Islet precursor cell (in vitro differentiated cells): ENCODE measurements around the gene LMTK2.

Experiments used
- DNase-seq: peaks from one replicate; pipeline ENCODE4 v3.0.0-alpha.2; 2018

The LMTK2 gene

DNA sequence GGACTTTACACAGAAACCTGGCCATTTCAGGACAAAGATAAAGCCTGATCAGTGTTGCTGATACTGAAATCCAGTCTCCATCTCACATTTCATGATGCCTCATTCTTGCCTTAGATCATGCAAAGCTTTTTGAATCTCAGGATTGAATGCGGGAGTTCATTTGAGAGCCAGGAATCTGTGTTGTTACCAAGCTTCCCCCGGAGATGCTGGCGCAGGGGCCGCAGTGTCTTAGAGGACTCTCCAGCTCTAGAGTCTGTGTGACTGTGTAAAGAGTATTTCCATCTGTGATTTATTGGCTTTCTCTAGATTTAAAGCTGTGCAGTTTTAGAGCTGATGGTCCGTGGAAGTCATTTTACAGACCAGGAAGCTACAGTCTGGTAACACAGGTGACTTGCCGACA, 32.0 kb downstream of the LMTK2 start:
- no peak for DNase-seq

DNA sequence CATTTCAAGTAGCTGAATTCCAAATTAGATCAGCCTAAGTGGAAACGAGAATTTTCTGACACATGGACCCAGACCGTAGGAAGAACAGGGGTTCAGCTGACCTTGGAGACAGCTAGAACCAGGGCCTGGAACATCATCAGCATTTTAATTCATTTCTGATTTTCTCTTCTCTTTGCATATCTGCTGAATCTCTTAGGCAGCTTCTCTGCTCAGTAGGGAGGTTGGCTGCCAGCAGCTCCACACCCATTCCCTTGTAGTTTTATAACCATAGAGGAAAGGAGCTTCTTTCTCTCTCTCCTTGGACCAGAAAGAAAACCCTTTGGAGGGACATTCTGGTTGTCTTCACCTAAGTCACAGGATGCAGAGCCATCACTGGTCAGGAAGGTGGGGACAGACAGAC, 36.0 kb downstream of the LMTK2 start:
- no peak for DNase-seq

GRCh38 chr7:98148607-98149006, 41.9 kb downstream of the LMTK2 start:
- DNase-seq, result no peak

DNA sequence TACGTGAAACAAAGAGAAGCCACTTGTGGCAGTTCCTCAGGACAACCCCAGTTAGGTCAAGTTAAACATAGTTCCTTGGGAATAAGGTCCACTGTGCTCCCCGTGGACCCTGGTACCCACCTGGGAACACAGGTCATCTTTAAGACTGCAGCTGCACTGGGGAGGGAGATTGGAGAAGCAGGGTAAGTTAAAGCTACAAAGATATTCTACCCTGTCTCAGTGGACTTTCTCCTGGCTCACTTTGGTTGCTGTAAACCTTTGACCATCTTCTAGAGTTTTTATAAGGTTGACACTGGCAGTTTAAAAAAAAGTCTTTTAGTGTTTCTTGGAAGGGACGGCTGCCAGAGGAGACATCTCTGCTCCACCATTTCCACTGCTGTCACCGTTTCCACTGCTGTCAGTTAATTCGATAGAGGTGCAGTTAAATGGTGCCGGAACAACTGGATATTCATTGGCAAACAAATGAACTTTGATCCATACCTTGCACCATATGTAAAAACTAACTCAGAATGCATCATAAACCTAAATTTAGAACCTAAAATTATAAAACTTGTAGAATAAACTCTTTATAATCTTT, 42.5 kb downstream of the LMTK2 start:
- DNase-seq, result no peak

GRCh38 chr7:98151884-98152283, 45.2 kb downstream of the LMTK2 start:
- DNase-seq, result no peak

GRCh38 chr7:98156700-98157099, 50.0 kb downstream of the LMTK2 start:
- no peak for DNase-seq

GRCh38 chr7:98157761-98158160, 51.1 kb downstream of the LMTK2 start:
- no peak for DNase-seq

GRCh38 chr7:98162758-98163157, 56.1 kb downstream of the LMTK2 start:
- no peak for DNase-seq

GRCh38 chr7:98163269-98163668, 56.6 kb downstream of the LMTK2 start:
- DNase-seq, result no peak

- DNase-seq, result no peak
These were observed 57.2 kb downstream of the LMTK2 start for GRCh38 chr7:98163704-98164494.

- DNase-seq, result peak; percentile 78
These were observed 59.4 kb downstream of the LMTK2 start for GRCh38 chr7:98165827-98166667.

DNA sequence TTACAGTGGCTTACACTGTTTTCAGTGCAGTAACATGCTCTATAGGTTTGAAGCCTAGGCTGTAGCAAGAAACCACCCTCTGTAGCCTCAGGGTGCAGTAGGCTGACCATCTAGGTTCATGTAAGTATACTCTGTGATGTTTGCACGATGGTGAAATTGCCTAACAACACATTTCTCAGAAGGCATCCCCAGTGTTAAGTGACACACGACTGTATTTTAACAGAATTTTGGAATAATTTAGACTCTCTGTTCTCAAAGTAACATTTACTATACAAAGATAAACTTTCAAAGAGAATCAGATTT, 60.0 kb downstream of the LMTK2 start:
- no peak for DNase-seq

DNA sequence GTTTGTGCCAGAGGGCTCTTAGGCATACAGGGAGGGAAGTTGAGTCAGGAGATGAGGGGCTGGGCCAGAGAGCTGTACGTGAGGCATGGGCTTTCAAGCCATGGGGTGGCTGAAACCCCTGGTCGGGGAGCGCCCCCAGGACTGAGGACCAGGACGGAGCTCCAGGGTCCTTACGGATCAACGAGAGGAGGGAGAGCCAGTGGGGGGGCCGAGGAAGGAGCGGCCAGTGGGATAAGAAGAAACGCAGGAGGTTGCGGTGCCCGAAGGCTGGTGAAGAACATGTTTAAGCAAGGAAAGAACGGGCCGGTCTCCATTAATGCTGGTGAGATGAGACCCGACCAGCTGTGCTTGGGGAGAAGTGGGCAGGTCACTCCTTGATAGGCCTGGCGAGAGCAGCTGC, 61.0 kb downstream of the LMTK2 start:
- DNase-seq, result no peak

GRCh38 chr7:98168181-98168903, 61.7 kb downstream of the LMTK2 start:
- DNase-seq, result peak; percentile 84

DNA sequence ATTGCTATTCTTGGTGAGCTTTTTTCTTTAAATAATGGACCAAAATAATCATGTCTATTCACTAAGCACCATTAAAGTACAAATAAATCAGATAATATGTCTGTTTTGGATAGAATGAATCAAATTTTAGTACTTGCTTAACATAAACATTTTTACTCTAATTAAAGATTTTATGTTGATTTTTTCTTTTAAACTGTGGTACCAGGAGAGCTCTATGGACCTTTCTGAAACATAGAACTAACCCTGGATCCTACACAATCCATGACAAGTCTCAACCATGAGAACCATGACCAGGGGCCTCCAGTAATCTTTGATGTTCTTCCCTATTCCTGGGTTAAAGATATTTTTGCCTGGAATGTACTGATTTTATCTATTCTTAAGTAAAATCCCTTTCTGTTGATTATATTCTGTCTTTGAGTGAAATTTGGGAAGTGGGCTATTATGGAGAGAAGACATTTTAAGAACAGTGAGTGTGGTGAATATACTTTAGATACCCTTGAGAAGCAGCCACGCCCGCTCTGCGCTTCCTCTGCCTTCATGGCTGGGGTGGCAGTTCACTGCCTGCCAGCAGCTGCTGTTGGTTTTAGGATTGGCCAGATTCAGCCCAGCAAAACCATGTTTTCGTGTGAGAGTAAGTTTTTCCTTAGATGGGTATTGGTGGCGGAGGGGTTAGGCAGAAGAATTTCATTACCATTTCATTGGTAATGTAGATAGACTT, 62.4 kb downstream of the LMTK2 start:
- no peak for DNase-seq

DNA sequence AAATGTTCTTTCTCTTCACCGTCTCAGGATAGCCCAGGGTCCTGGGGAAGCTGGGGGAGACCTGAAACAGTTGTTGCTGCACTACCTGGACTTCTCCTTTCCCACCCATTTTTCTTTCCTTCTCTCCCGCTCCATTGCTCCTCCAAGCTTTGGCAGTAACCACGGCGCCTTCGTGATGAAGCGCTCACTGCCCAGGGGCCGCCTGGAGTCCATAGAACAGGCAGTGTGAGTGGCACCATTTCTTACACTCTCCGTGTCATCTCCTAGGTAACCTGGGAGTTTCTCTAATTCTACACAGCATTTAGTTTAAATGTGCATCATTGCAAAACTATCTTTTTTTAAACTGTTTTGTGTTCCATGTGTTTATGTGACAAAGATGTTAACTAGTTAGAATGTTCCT, 64.3 kb downstream of the LMTK2 start:
- no peak for DNase-seq

DNA sequence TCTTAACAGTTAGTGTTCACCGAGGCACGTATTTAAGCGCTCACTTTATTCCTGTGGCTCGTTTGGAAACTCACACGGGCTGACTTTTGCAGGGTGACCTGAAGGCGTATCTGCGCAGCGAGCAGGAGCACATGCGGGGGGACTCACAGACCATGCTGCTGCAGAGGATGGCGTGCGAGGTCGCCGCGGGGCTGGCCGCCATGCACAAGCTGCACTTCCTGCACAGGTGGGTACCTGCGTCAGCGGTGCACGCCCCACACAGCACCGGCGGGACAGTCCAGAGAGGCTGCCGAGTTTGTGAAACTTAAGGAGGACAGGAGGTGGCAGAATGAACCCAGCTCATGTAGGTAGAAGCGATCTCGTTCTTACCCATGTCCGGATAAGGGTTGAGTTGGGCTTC, 64.8 kb downstream of the LMTK2 start:
- no peak for DNase-seq

GRCh38 chr7:98174334-98175259, 67.9 kb downstream of the LMTK2 start:
- no peak for DNase-seq

GRCh38 chr7:98175260-98175940, 68.7 kb downstream of the LMTK2 start:
- DNase-seq, result no peak

GRCh38 chr7:98177553-98177952, 70.9 kb downstream of the LMTK2 start:
- no peak for DNase-seq

GRCh38 chr7:98178321-98178720, 71.7 kb downstream of the LMTK2 start:
- DNase-seq, result no peak
